Nephron (organoid): ENCODE data around the gene CFAP65.

Source experiments
- H3K27ac Mint-ChIP-seq, 3 experiments: 2 replicates each; pipeline ENCODE4 v1.8.0; 2020; ENCODE audit warnings: mixed read lengths in 3 of 3, mild to moderate bottlenecking in 2 of 3, moderate library complexity in 1 of 3
- H3K27me3 Mint-ChIP-seq: 2 replicates; pipeline ENCODE4 v1.8.0; 2021; ENCODE audit warnings: low read depth, mild to moderate bottlenecking, moderate library complexity, mixed read lengths
- H3K36me3 Mint-ChIP-seq: 2 replicates; pipeline ENCODE4 v1.8.0; 2020; ENCODE audit warnings: low read depth, mixed read lengths
- H3K4me1 Mint-ChIP-seq: 2 replicates; pipeline ENCODE4 v1.8.0; 2020; ENCODE audit warnings: mixed read lengths
- H3K4me3 Mint-ChIP-seq, 3 experiments: 2 replicates each; pipeline ENCODE4 v1.8.0; 2020; ENCODE audit warnings: mild to moderate bottlenecking in 3 of 3, mixed read lengths in 3 of 3, moderate library complexity in 2 of 3
- H3K9me3 Mint-ChIP-seq: 2 replicates; pipeline ENCODE4 v1.8.0; 2020; ENCODE audit warnings: mixed read lengths
- CTCF ChIP-seq, 3 experiments: fragments of 200-600 bp; sonication (generic); IDR thresholded peaks; one replicate each; pipeline ENCODE4 v1.5.0; 2021; ENCODE audit warnings: antibody characterized with exemption in 3 of 3; ENCODE audit not compliant: unreplicated experiment in 3 of 3

CFAP65 gene

GRCh38 chr2:219018286-219018685 is 23.0 kb downstream of the CFAP65 start:
- no peak overlapping the region for H3K27ac Mint-ChIP-seq
- peaks cover 61% of the 10 kb centered on the region for H3K27me3 Mint-ChIP-seq
- TF ChIP-seq CTCF (IDR thresholded peaks at IDR 0.05; ENCODE audit: unreplicated experiment in 3 of 3), result no peak
- H3K36me3 Mint-ChIP-seq, result no peaks in the 10 kb centered on the region
- no peak overlapping the region for H3K4me3 Mint-ChIP-seq
- no peaks in the 10 kb centered on the region for H3K4me1 Mint-ChIP-seq
- H3K9me3 Mint-ChIP-seq, result no peaks in the 10 kb centered on the region

- no peak for TF ChIP-seq CTCF (IDR thresholded peaks at IDR 0.05; ENCODE audit: unreplicated experiment in 3 of 3)
- Mint-ChIP-seq H3K27me3 (peaks cover 65% of the 10 kb centered on the region), H3K4me1 (no peaks in the 10 kb centered on the region), H3K4me3 (no peak overlapping the region), H3K27ac (no peak overlapping the region), H3K9me3 (no peaks in the 10 kb centered on the region), H3K36me3 (no peaks in the 10 kb centered on the region)
These were observed 23.9 kb downstream of the CFAP65 start for GRCh38 chr2:219017201-219017931.

- Mint-ChIP-seq H3K36me3 (no peaks in the 10 kb centered on the region), H3K27ac (no peak overlapping the region), H3K4me1 (no peaks in the 10 kb centered on the region), H3K4me3 (no peak overlapping the region), H3K27me3 (peaks cover 70% of the 10 kb centered on the region), H3K9me3 (no peaks in the 10 kb centered on the region)
- TF ChIP-seq CTCF (IDR thresholded peaks at IDR 0.05; ENCODE audit: unreplicated experiment in 3 of 3), result no peak
These were observed 24.6 kb downstream of the CFAP65 start for GRCh38 chr2:219016721-219017120.

GRCh38 chr2:219010873-219011272 is 30.4 kb downstream of the CFAP65 start:
- Mint-ChIP-seq H3K4me3 (no peak overlapping the region), H3K27me3 (peaks cover 94% of the 10 kb centered on the region), H3K27ac (no peak overlapping the region), H3K4me1 (no peaks in the 10 kb centered on the region), H3K36me3 (no peaks in the 10 kb centered on the region), H3K9me3 (no peaks in the 10 kb centered on the region)
- no peak for TF ChIP-seq CTCF (IDR thresholded peaks at IDR 0.05; ENCODE audit: unreplicated experiment in 3 of 3)

GRCh38 chr2:219010162-219010756 is 31.1 kb downstream of the CFAP65 start:
- Mint-ChIP-seq H3K27ac (no peak overlapping the region), H3K4me1 (no peaks in the 10 kb centered on the region), H3K9me3 (no peaks in the 10 kb centered on the region), H3K4me3 (no peak overlapping the region), H3K36me3 (no peaks in the 10 kb centered on the region), H3K27me3 (peaks cover 94% of the 10 kb centered on the region)
- TF ChIP-seq CTCF (IDR thresholded peaks at IDR 0.05; ENCODE audit: unreplicated experiment in 3 of 3), result peak in 2 of 3 experiments; percentile 27 to 34

- TF ChIP-seq CTCF (IDR thresholded peaks at IDR 0.05; ENCODE audit: unreplicated experiment in 3 of 3), result no peak
- Mint-ChIP-seq H3K9me3 (no peaks in the 10 kb centered on the region), H3K4me3 (no peak overlapping the region), H3K27me3 (peaks cover 94% of the 10 kb centered on the region), H3K27ac (no peak overlapping the region), H3K36me3 (no peaks in the 10 kb centered on the region), H3K4me1 (no peaks in the 10 kb centered on the region)
These were observed 32.0 kb downstream of the CFAP65 start for GRCh38 chr2:219009294-219009693.
